Hepatocyte (in vitro differentiated cells): ENCODE results near the gene MANSC1. TPM values are rescaled to one million over a fixed set of nuclear protein-coding genes. Genes with fewer than 3 reads are reported as not detected.

ENCODE experiments used
- DNase-seq: peaks from one replicate; pipeline ENCODE4 v3.0.0-alpha.2; 2016; ENCODE audit warnings: low spot score
- H2AFZ ChIP-seq: fragments of 200-600 bp; sonication (generic); 2 replicates; pipeline ENCODE4 v1.6.0; 2016; ENCODE audit warnings: antibody characterized with exemption, mild to moderate bottlenecking
- H3K27ac ChIP-seq: fragments of 200-600 bp; sonication (generic); 2 replicates; pipeline ENCODE4 v1.5.1; 2016; ENCODE audit warnings: mild to moderate bottlenecking
- H3K27me3 ChIP-seq: fragments of 200-600 bp; sonication (generic); 2 replicates; pipeline ENCODE4 v1.6.1; 2016
- H3K36me3 ChIP-seq: fragments of 200-600 bp; sonication (generic); replicated peaks from 2 replicates; pipeline ENCODE4 v1.5.1; 2016; ENCODE audit warnings: low read depth; ENCODE audit not compliant: insufficient read depth
- H3K4me1 ChIP-seq: fragments of 200-600 bp; sonication (generic); 2 replicates; pipeline ENCODE4 v1.5.1; 2016; ENCODE audit warnings: mild to moderate bottlenecking, moderate library complexity; ENCODE audit not compliant: insufficient read depth
- H3K4me2 ChIP-seq: fragments of 200-600 bp; sonication (generic); 2 replicates; pipeline ENCODE4 v1.6.0; 2016
- H3K4me3 ChIP-seq: fragments of 200-600 bp; sonication (generic); 2 replicates; pipeline ENCODE4 v1.5.1; 2016; ENCODE audit warnings: mild to moderate bottlenecking
- H3K79me2 ChIP-seq: fragments of 200-600 bp; sonication (generic); 2 replicates; pipeline ENCODE4 v1.6.0; 2017; ENCODE audit warnings: mild to moderate bottlenecking
- H3K9me2 ChIP-seq: fragments of 200-600 bp; sonication (generic); replicated peaks from 2 replicates; pipeline ENCODE4 v1.6.0; 2017; ENCODE audit warnings: mild to moderate bottlenecking; ENCODE audit not compliant: insufficient read depth
- H3K9me3 ChIP-seq: fragments of 200-600 bp; sonication (generic); 2 replicates; pipeline ENCODE4 v1.5.1; 2016; ENCODE audit warnings: low read depth, mild to moderate bottlenecking
- H4K20me1 ChIP-seq: fragments of 200-600 bp; sonication (generic); 2 replicates; pipeline ENCODE4 v1.6.0; 2016; ENCODE audit warnings: mild to moderate bottlenecking; ENCODE audit not compliant: insufficient read depth, poor library complexity, severe bottlenecking
- EZH2 ChIP-seq: fragments of 200-600 bp; sonication (generic); IDR thresholded peaks from 2 replicates; pipeline ENCODE4 v1.6.1; 2016; ENCODE audit warnings: antibody characterized with exemption, mild to moderate bottlenecking, borderline replicate concordance
- EZH2phosphoT487 ChIP-seq: fragments of 200-600 bp; sonication (generic); IDR thresholded peaks from one replicate; pipeline ENCODE4 v1.6.1; 2018; ENCODE audit warnings: antibody characterized with exemption, mild to moderate bottlenecking, low read depth, moderate library complexity; ENCODE audit not compliant: unreplicated experiment, severe bottlenecking
- WGBS: methylation state at CpG from one replicate; pipeline ENCODE4 v1.1.6; 2016; ENCODE audit warnings: low lambda C conversion rate; ENCODE audit errors: missing lambda C conversion rate; 5-methylcytosine and 5-hydroxymethylcytosine counted together
- polyA plus RNA-seq: library from polyadenylated mRNA; unstranded; fragments of >200 nt; fragmentation: Nextera tagmentation; extraction: Ambion mirVana; gene quantifications from 2 replicates; pipeline ENCODE4 v1.2.1, GENCODE V29; 2016
- total RNA-seq: library from RNA; depleted of rRNA; stranded (reverse); fragments of >200 nt; gene quantifications from 2 replicates; pipeline ENCODE4 v1.2.3, GENCODE V29; 2014
- TF ChIP-seq, protein P1 (sequence below): fragments of 200-600 bp; sonication (generic); IDR thresholded peaks from 2 replicates; pipeline ENCODE4 v1.5.1; 2016; ENCODE audit warnings: antibody characterized with exemption, mild to moderate bottlenecking; ENCODE audit not compliant: poor library complexity

The MANSC1 gene
- total and polyA plus RNA-seq, 2 experiments from 2014 or later: 17.4 to 20.5 TPM

DNA sequence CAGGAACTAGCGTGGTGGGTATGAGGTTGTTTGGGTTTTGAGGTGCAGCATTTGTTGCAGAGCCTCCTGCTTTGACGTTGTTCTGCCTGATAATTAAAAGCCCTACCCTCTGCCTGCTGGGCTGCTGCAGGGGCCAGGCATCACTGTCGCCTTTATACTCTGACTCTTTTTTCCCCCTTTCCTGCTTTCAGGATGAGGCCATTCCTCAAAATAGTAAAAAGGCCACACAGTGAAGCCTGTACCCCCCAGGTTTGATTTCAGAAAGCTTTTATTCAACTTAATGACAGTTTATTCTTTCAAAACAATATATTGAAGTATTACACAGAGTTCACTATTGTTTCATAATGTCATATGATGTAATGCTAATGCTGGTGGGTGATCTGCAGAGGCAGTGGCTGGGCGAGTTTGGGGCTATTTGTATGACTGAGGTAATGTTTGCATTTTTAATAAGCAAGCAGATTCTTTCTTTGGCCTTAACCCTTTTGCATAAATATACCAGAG is 15.9 kb upstream of the MANSC1 start:
- Histone ChIP-seq H4K20me1 (no peaks in the 10 kb centered on the region), H3K9me3 (no peaks in the 10 kb centered on the region), H3K9me2 (no peaks in the 10 kb centered on the region), H3K79me2 (peaks cover 3% of the 10 kb centered on the region), H2AFZ (no peak overlapping the region), H3K27me3 (no peaks in the 10 kb centered on the region), H3K4me2 (no peak overlapping the region), H3K4me3 (no peak overlapping the region), H3K36me3 (no peaks in the 10 kb centered on the region), H3K4me1 (no peaks in the 10 kb centered on the region), H3K27ac (no peak overlapping the region)
- DNase-seq: no peak
- WGBS: 69% methylated on average over 4 of the region's 4 CpGs
- TF ChIP-seq, protein P1, sequence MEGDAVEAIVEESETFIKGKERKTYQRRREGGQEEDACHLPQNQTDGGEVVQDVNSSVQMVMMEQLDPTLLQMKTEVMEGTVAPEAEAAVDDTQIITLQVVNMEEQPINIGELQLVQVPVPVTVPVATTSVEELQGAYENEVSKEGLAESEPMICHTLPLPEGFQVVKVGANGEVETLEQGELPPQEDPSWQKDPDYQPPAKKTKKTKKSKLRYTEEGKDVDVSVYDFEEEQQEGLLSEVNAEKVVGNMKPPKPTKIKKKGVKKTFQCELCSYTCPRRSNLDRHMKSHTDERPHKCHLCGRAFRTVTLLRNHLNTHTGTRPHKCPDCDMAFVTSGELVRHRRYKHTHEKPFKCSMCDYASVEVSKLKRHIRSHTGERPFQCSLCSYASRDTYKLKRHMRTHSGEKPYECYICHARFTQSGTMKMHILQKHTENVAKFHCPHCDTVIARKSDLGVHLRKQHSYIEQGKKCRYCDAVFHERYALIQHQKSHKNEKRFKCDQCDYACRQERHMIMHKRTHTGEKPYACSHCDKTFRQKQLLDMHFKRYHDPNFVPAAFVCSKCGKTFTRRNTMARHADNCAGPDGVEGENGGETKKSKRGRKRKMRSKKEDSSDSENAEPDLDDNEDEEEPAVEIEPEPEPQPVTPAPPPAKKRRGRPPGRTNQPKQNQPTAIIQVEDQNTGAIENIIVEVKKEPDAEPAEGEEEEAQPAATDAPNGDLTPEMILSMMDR: no peak
- TF ChIP-seq EZH2phosphoT487: no peak

DNA sequence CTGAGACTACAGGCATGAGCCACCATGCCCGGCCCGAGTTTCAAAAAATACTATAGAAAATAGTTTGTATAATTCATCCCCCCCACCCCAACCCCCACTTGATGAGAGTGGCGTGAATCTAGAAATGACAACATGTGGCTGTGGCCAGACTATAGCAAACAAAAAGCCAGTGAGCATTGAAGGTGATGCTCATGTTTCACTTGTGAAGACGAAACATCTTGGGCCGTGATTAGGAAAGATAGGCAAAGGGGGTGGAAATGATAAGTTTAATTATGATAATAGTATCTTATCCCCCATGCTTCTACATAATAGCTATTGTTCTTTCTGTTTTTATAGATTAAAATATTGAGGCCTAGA is 15.4 kb upstream of the MANSC1 start:
- Histone ChIP-seq H3K79me2 (peaks cover 7% of the 10 kb centered on the region), H2AFZ (no peak overlapping the region), H3K27me3 (no peaks in the 10 kb centered on the region), H3K36me3 (no peaks in the 10 kb centered on the region), H3K4me3 (no peak overlapping the region), H3K9me2 (no peaks in the 10 kb centered on the region), H3K27ac (no peak overlapping the region), H3K4me2 (no peak overlapping the region), H3K9me3 (no peaks in the 10 kb centered on the region), H4K20me1 (no peaks in the 10 kb centered on the region), H3K4me1 (no peaks in the 10 kb centered on the region)
- TF ChIP-seq EZH2phosphoT487 (no peak), EZH2 (no peak)
- TF ChIP-seq, protein P1: no peak
- WGBS: 92% methylated on average over 5 of the region's 5 CpGs
- no peak for DNase-seq

DNA sequence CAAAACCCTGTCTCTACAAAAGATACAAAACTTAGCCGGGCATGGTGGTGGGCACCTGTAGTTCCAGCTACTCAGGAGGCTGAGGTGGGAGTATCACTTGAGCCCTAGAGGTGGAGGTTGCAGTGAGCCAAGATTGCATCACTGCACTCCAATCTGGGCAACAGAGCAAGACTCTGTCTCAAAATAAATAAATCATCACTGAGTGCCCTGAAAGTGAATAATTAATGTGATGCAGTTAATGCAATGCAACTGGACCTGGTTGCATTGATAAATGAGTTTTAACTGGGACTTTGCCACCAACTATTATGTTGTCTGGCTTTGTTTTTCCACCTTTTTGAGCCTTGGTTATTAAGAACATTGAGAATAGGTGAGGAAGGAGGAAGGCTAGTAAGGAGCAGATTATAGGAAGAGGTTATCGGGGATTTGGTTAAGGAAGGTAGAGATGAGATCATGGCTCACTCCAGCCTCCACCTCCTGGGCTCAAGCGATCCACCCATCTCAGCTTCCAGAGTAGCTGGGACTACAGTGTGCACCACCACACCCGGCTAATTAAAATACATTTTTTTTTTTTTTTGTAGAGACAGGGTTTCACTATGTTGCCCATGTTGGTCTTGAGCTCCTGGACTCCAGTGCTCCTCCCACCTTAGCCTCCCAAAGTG is 14.9 kb upstream of the MANSC1 start:
- Histone ChIP-seq H3K4me3 (no peak overlapping the region), H3K4me1 (no peaks in the 10 kb centered on the region), H3K4me2 (no peak overlapping the region), H3K79me2 (peaks cover 12% of the 10 kb centered on the region), H3K27ac (no peak overlapping the region), H4K20me1 (no peaks in the 10 kb centered on the region), H3K36me3 (no peaks in the 10 kb centered on the region), H3K9me3 (no peaks in the 10 kb centered on the region), H3K27me3 (no peaks in the 10 kb centered on the region), H3K9me2 (no peaks in the 10 kb centered on the region), H2AFZ (no peak overlapping the region)
- TF ChIP-seq, protein P1: no peak
- no peak for TF ChIP-seq EZH2
- TF ChIP-seq EZH2phosphoT487: no peak
- 98% methylated on average over 4 of the region's 4 CpGs for WGBS
- no peak for DNase-seq

DNA sequence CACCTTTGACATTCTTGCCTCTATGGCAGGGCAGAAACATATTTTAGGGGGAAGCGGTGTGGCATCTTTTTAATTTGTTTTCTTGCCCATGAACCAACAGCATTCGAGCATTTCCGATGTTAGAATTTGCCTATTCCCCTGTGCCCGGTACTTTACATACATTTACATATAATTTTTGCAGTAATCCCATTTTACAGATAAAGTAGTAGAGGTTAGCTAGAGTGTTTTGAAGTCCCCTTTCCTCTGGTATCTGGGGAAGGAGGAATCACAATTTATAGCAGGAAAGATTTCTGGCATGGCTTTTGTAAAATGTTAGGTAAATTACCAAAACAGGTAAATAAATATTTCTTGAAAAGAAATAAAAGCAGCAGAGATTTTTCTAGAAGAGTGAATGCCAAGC is 8.5 kb upstream of the MANSC1 start:
- H3K36me3 ChIP-seq: no peaks in the 10 kb centered on the region
- peak overlapping the region; percentile 80 for H2AFZ ChIP-seq
- TF ChIP-seq, protein P1: no peak
- no peak for TF ChIP-seq EZH2
- no peak for TF ChIP-seq EZH2phosphoT487
- H3K27ac ChIP-seq: peak overlapping the region; percentile 97
- H4K20me1 ChIP-seq: no peaks in the 10 kb centered on the region
- H3K9me2 ChIP-seq: no peaks in the 10 kb centered on the region
- H3K27me3 ChIP-seq: no peaks in the 10 kb centered on the region
- 84% methylated on average over 4 of the region's 4 CpGs for WGBS
- peaks cover 30% of the 10 kb centered on the region for H3K79me2 ChIP-seq
- H3K4me1 ChIP-seq: peaks cover 10% of the 10 kb centered on the region
- H3K4me3 ChIP-seq: peak overlapping the region; percentile 48
- peak overlapping the region; percentile 85 for H3K4me2 ChIP-seq
- no peak for DNase-seq
- no peaks in the 10 kb centered on the region for H3K9me3 ChIP-seq
